Liver (tissue), 9 donors: ENCODE measurements around the gene ZRANB1. TPM values are rescaled to one million over a fixed set of nuclear protein-coding genes. Genes with fewer than 3 reads are reported as not detected.

Experiments used
- DNase-seq: peaks from one replicate; pipeline ENCODE4 v3.0.0-alpha.2; 2017; ENCODE audit warnings: low spot score
- H3K27ac ChIP-seq, 2 donors: one replicate each; pipeline ENCODE4 v1.7.0; 2013; ENCODE audit warnings: inconsistent platforms in 2 of 2, low read length in 2 of 2, control low read depth in 1 of 2, low read depth in 1 of 2, mild to moderate bottlenecking in 1 of 2
- H3K27me3 ChIP-seq, 4 donors: one replicate each; pipeline versions ENCODE4 v1.6.1 to v1.7.0; 2013; ENCODE audit warnings: low read length in 3 of 4, inconsistent platforms in 1 of 4, mild to moderate bottlenecking in 1 of 4, moderate library complexity in 1 of 4; ENCODE audit not compliant: control insufficient read depth in 4 of 4, insufficient read depth in 4 of 4
- H3K36me3 ChIP-seq, 4 donors: one replicate each; pipeline versions ENCODE4 v1.6.1 to v1.7.0; 2013; ENCODE audit warnings: low read length in 3 of 4, mild to moderate bottlenecking in 3 of 4, low read depth in 1 of 4, moderate library complexity in 1 of 4; ENCODE audit not compliant: control insufficient read depth in 4 of 4, insufficient read depth in 3 of 4
- H3K4me1 ChIP-seq, 4 donors: one replicate each; pipeline versions ENCODE4 v1.6.1 to v1.7.0; 2013; ENCODE audit warnings: low read length in 3 of 4, mild to moderate bottlenecking in 3 of 4, moderate library complexity in 1 of 4; ENCODE audit not compliant: control insufficient read depth in 4 of 4, insufficient read depth in 4 of 4
- H3K4me3 ChIP-seq, 3 donors: one replicate each; pipeline versions ENCODE4 v1.6.1 to v1.7.0; 2013; ENCODE audit warnings: low read length in 3 of 3, control low read depth in 1 of 3, low read depth in 1 of 3, mild to moderate bottlenecking in 1 of 3
- H3K9ac ChIP-seq, 2 donors: one replicate each; pipeline ENCODE4 v1.7.0; 2013; ENCODE audit warnings: low read length in 2 of 2, mild to moderate bottlenecking in 2 of 2, moderate library complexity in 2 of 2, control low read depth in 1 of 2, low read depth in 1 of 2
- H3K9me3 ChIP-seq, 4 donors: one replicate each; pipeline versions ENCODE4 v1.6.1 to v1.7.0; 2013; ENCODE audit warnings: low read length in 3 of 4; ENCODE audit not compliant: control insufficient read depth in 4 of 4
- EGR1 ChIP-seq, 2 donors: IDR thresholded peaks; 2 replicates each; pipeline ENCODE4 v1.6.1; 2016 to 2018; ENCODE audit warnings: antibody characterized with exemption in 2 of 2, low read depth in 2 of 2
- FOXA1 ChIP-seq: IDR thresholded peaks from 2 replicates; pipeline ENCODE4 v1.6.1; 2016; ENCODE audit warnings: antibody characterized with exemption
- FOXA2 ChIP-seq: IDR thresholded peaks from 2 replicates; pipeline ENCODE4 v1.6.1; 2016; ENCODE audit warnings: antibody characterized with exemption
- GABPA ChIP-seq, 2 donors: IDR thresholded peaks in 1 of 2; conservative IDR thresholded peaks in 1 of 2; 2 replicates each; pipeline ENCODE4 v1.6.1; 2016; ENCODE audit warnings: antibody characterized with exemption in 2 of 2, mild to moderate bottlenecking in 1 of 2, moderate library complexity in 1 of 2
- HNF4A ChIP-seq, 2 donors: conservative IDR thresholded peaks; 2 replicates each; pipeline ENCODE4 v1.6.1; 2016; ENCODE audit warnings: antibody characterized with exemption in 2 of 2, mild to moderate bottlenecking in 2 of 2
- HNF4G ChIP-seq: IDR thresholded peaks from 2 replicates; pipeline ENCODE4 v1.6.1; 2016; ENCODE audit warnings: antibody characterized with exemption
- JUND ChIP-seq, 2 donors: IDR thresholded peaks; 2 replicates each; pipeline ENCODE4 v1.6.1; 2016; ENCODE audit warnings: antibody characterized with exemption in 2 of 2
- NR2F2 ChIP-seq: IDR thresholded peaks from 2 replicates; pipeline ENCODE4 v1.6.1; 2016; ENCODE audit warnings: antibody characterized with exemption
- RAD21 ChIP-seq, 2 donors: IDR thresholded peaks; 2 replicates each; pipeline ENCODE4 v1.6.1; 2016; ENCODE audit warnings: antibody characterized with exemption in 2 of 2, mild to moderate bottlenecking in 2 of 2
- RXRA ChIP-seq, 2 donors: IDR thresholded peaks; 2 replicates each; pipeline ENCODE4 v1.6.1; 2017 to 2018; ENCODE audit warnings: antibody characterized with exemption in 2 of 2, mild to moderate bottlenecking in 1 of 2
- SP1 ChIP-seq: IDR thresholded peaks from 2 replicates; pipeline ENCODE4 v1.6.1; 2018; ENCODE audit warnings: antibody characterized with exemption, mild to moderate bottlenecking
- TAF1 ChIP-seq: conservative IDR thresholded peaks from 2 replicates; pipeline ENCODE4 v1.6.1; 2016; ENCODE audit warnings: antibody characterized with exemption, mild to moderate bottlenecking
- YY1 ChIP-seq: IDR thresholded peaks from 2 replicates; pipeline ENCODE4 v1.6.1; 2016; ENCODE audit warnings: antibody characterized with exemption, mild to moderate bottlenecking
- WGBS: extraction: QIAGEN DNeasy Blood & Tissue Kit; methylation state at CpG from one replicate; pipeline ENCODE4 v1.1.7; 2013; 5-methylcytosine and 5-hydroxymethylcytosine counted together
- polyA plus RNA-seq, 2 donors: library from polyadenylated mRNA; stranded (reverse) in 1 of 2; unstranded in 1 of 2; fragments of 200-250 nt in 1 of 2; fragments of >200 nt in 1 of 2; fragmentation: Nextera tagmentation in 1 of 2; extraction: Ambion mirVana in 1 of 2; gene quantifications; one replicate each; pipeline versions ENCODE4 v1.2.1 to v1.2.3, GENCODE V29; 2013 to 2015
- total RNA-seq, 2 donors: library from RNA; depleted of rRNA; stranded (reverse); fragments of >200 nt; gene quantifications; one replicate each; pipeline ENCODE4 v1.2.3, GENCODE V29; 2014
- TF ChIP-seq, protein P1 (sequence below): IDR thresholded peaks from 2 replicates; pipeline ENCODE4 v1.6.1; 2016; ENCODE audit warnings: antibody characterized with exemption, mild to moderate bottlenecking
- TF ChIP-seq, protein P2 (sequence below): IDR thresholded peaks from 2 replicates; pipeline ENCODE4 v1.6.1; 2016; ENCODE audit warnings: antibody characterized with exemption
- TF ChIP-seq, protein P3 (sequence below): IDR thresholded peaks from 2 replicates; pipeline ENCODE4 v1.6.1; 2016; ENCODE audit warnings: antibody characterized with exemption
- TF ChIP-seq, protein P4 (sequence below): fragments of 150-350 bp; IDR thresholded peaks from 2 replicates; pipeline ENCODE4 v1.5.1; 2017; ENCODE audit warnings: improper control_type of control experiment, low read depth, low read length; ENCODE audit not compliant: missing input control
- TF ChIP-seq, protein P5 (sequence below): IDR thresholded peaks from 2 replicates; pipeline ENCODE4 v1.6.1; 2016; ENCODE audit warnings: antibody characterized with exemption
- donor health status: healthy.
- donor health status: healthy.
- donor health status: healthy.
- donor health status: healthy.
- donor health status: healthy.

ZRANB1 gene
- total and polyA plus RNA-seq, 4 donors: 6.2 to 32.5 (median 14.4) TPM

DNA sequence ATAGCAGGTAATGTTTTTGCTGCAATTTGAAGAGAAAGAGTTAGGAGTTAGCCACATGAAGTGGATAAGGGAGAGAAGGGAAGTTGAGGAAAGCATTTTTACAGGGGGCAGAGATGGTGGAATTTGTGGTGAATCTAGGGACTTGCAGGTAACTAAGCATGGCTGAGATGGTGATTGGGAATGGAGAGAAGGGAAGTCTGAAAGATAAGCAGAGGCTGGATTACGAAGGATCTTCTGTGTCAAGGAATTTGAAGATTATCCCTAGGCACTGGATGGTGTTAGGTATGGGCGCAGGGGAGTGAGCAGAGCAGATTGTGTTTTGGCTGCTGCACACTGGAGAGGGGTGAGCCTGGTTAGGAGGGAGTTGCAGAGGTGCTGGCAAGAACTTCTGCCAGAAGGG, 25.3 kb downstream of the ZRANB1 start (continued):
- TF ChIP-seq, protein P1, sequence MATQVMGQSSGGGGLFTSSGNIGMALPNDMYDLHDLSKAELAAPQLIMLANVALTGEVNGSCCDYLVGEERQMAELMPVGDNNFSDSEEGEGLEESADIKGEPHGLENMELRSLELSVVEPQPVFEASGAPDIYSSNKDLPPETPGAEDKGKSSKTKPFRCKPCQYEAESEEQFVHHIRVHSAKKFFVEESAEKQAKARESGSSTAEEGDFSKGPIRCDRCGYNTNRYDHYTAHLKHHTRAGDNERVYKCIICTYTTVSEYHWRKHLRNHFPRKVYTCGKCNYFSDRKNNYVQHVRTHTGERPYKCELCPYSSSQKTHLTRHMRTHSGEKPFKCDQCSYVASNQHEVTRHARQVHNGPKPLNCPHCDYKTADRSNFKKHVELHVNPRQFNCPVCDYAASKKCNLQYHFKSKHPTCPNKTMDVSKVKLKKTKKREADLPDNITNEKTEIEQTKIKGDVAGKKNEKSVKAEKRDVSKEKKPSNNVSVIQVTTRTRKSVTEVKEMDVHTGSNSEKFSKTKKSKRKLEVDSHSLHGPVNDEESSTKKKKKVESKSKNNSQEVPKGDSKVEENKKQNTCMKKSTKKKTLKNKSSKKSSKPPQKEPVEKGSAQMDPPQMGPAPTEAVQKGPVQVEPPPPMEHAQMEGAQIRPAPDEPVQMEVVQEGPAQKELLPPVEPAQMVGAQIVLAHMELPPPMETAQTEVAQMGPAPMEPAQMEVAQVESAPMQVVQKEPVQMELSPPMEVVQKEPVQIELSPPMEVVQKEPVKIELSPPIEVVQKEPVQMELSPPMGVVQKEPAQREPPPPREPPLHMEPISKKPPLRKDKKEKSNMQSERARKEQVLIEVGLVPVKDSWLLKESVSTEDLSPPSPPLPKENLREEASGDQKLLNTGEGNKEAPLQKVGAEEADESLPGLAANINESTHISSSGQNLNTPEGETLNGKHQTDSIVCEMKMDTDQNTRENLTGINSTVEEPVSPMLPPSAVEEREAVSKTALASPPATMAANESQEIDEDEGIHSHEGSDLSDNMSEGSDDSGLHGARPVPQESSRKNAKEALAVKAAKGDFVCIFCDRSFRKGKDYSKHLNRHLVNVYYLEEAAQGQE: no peak
- TF ChIP-seq GABPA (IDR thresholded peaks at IDR 0.05 in 1 of 2, conservative IDR thresholded peaks at IDR 0.05 in 1 of 2) (no peak), FOXA2 (no peak)
- TF ChIP-seq, protein P2, sequence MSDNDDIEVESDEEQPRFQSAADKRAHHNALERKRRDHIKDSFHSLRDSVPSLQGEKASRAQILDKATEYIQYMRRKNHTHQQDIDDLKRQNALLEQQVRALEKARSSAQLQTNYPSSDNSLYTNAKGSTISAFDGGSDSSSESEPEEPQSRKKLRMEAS: no peak

DNA sequence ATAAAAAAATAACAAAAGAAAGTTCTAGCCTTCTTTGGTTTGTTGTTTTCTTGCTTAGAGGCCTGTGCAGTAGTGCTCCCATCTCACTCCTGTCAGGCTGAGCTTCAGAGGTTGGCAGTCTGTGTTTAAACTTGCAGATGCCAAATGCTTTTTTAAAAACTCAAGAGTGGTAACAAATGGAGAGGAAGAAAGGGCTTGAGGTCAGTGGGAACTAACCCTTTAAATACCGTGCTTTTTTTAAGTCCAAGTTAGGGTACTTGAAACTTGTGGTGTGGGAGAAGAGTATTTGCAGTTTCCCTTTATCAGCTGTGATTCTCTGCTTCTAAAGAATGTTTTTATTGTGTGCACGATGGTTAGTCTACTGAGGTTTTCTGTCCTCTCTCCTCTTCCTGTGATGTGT, 29.4 kb downstream of the ZRANB1 start:
- Histone ChIP-seq H3K27ac (no peak overlapping the region), H3K4me3 (no peak overlapping the region), H3K9me3 (no peaks in the 10 kb centered on the region), H3K4me1 (peaks cover 0 to 3% (median 0%) of the 10 kb centered on the region in 4 donors), H3K36me3 (peaks cover 6 to 43% (median 30%) of the 10 kb centered on the region in 4 donors), H3K27me3 (no peaks in the 10 kb centered on the region), H3K9ac (no peak overlapping the region)
- TF ChIP-seq SP1 (no peak), NR2F2 (no peak), EGR1 (IDR thresholded peaks at IDR 0.05; ENCODE audit: low read depth in 2 of 2) (no peak), RAD21 (IDR thresholded peaks at IDR 0.05) (no peak), FOXA2 (no peak), YY1 (no peak), HNF4G (no peak), HNF4A (conservative IDR thresholded peaks at IDR 0.05) (no peak), JUND (IDR thresholded peaks at IDR 0.05) (no peak), GABPA (IDR thresholded peaks at IDR 0.05 in 1 of 2, conservative IDR thresholded peaks at IDR 0.05 in 1 of 2) (no peak), RXRA (IDR thresholded peaks at IDR 0.05) (no peak), FOXA1 (no peak), TAF1 (no peak)
- TF ChIP-seq, protein P1: no peak
- TF ChIP-seq, protein P3, sequence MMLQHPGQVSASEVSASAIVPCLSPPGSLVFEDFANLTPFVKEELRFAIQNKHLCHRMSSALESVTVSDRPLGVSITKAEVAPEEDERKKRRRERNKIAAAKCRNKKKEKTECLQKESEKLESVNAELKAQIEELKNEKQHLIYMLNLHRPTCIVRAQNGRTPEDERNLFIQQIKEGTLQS: no peak
- TF ChIP-seq, protein P4, sequence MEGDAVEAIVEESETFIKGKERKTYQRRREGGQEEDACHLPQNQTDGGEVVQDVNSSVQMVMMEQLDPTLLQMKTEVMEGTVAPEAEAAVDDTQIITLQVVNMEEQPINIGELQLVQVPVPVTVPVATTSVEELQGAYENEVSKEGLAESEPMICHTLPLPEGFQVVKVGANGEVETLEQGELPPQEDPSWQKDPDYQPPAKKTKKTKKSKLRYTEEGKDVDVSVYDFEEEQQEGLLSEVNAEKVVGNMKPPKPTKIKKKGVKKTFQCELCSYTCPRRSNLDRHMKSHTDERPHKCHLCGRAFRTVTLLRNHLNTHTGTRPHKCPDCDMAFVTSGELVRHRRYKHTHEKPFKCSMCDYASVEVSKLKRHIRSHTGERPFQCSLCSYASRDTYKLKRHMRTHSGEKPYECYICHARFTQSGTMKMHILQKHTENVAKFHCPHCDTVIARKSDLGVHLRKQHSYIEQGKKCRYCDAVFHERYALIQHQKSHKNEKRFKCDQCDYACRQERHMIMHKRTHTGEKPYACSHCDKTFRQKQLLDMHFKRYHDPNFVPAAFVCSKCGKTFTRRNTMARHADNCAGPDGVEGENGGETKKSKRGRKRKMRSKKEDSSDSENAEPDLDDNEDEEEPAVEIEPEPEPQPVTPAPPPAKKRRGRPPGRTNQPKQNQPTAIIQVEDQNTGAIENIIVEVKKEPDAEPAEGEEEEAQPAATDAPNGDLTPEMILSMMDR: no peak
- TF ChIP-seq, protein P5, sequence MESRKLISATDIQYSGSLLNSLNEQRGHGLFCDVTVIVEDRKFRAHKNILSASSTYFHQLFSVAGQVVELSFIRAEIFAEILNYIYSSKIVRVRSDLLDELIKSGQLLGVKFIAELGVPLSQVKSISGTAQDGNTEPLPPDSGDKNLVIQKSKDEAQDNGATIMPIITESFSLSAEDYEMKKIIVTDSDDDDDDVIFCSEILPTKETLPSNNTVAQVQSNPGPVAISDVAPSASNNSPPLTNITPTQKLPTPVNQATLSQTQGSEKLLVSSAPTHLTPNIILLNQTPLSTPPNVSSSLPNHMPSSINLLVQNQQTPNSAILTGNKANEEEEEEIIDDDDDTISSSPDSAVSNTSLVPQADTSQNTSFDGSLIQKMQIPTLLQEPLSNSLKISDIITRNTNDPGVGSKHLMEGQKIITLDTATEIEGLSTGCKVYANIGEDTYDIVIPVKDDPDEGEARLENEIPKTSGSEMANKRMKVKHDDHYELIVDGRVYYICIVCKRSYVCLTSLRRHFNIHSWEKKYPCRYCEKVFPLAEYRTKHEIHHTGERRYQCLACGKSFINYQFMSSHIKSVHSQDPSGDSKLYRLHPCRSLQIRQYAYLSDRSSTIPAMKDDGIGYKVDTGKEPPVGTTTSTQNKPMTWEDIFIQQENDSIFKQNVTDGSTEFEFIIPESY: no peak
- TF ChIP-seq, protein P2: no peak
- no peak for DNase-seq
- WGBS: 47% methylated on average over 2 of the region's 2 CpGs
